Measurements from ENCODE around the gene TUFT1. TPM values are rescaled to one million over a fixed set of nuclear protein-coding genes. Genes with fewer than 3 reads are reported as not detected.
"Not testable (repeated sequence)": the region's sequence is repeated elsewhere in the genome, so short reads cannot be mapped to it uniquely, and the experiment has no call there.

TUFT1 gene
- total RNA-seq, 2 experiments from 2014 or later: 1.7 to 2.5 TPM

- DNase-seq: no peak
- no peaks in the 10 kb centered on the region for H3K36me3 Mint-ChIP-seq
- H3K4me1 Mint-ChIP-seq: peaks cover 20% of the 10 kb centered on the region
- H3K9me3 Mint-ChIP-seq (ENCODE audit: low read depth): no peaks in the 10 kb centered on the region
- ATAC-seq: no peak
- CTCF ChIA-PET: interaction anchor here (1.2 kb wide), 1 partner anchor 231 kb away, joined by 3 read pairs; no protein-coding TSS in a partner anchor
- no peak overlapping the region for H3K27ac Mint-ChIP-seq
- no peak overlapping the region for H3K4me3 Mint-ChIP-seq
- H3K27me3 Mint-ChIP-seq: no peaks in the 10 kb centered on the region
Measured at GRCh38 chr1:151516031-151516511, 24.0 kb upstream of the TUFT1 start.

DNA sequence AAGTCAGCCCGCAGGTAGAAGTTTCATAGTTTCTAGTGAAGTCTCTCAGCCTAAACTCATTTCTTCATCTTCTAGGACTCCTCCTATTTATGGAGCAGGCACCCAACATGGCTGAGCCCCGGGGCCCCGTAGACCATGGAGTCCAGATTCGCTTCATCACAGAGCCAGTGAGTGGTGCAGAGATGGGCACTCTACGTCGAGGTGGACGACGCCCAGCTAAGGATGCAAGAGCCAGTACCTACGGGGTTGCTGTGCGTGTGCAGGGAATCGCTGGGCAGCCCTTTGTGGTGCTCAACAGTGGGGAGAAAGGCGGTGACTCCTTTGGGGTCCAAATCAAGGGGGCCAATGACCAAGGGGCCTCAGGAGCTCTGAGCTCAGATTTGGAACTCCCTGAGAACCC lies 21.7 kb upstream of the TUFT1 start:
- ATAC-seq (no peak), DNase-seq (no peak)
- Mint-ChIP-seq H3K4me1 (peaks cover 9% of the 10 kb centered on the region), H3K9me3 (ENCODE audit: low read depth) (no peaks in the 10 kb centered on the region), H3K36me3 (no peaks in the 10 kb centered on the region), H3K27me3 (no peaks in the 10 kb centered on the region), H3K4me3 (no peak overlapping the region), H3K27ac (no peak overlapping the region)
- CTCF ChIA-PET: interaction anchor here (0.6 to 0.9 kb wide), 2 partner anchors 26 to 75 kb away, joined by 3 read pairs; no protein-coding TSS in a partner anchor

DNA sequence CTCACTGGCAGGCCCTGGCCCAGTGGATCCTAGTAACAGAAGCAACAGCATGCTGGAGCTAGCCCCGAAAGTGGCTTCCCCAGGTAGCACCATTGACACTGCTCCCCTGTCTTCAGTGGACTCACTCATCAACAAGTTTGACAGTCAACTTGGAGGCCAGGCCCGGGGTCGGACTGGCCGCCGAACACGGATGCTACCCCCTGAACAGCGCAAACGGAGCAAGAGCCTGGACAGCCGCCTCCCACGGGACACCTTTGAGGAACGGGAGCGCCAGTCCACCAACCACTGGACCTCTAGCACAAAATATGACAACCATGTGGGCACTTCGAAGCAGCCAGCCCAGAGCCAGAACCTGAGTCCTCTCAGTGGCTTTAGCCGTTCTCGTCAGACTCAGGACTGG lies 21.2 kb upstream of the TUFT1 start:
- no peak overlapping the region for H3K4me3 Mint-ChIP-seq
- H3K36me3 Mint-ChIP-seq: no peaks in the 10 kb centered on the region
- ATAC-seq (no peak), DNase-seq (no peak)
- no peaks in the 10 kb centered on the region for H3K27me3 Mint-ChIP-seq
- CTCF ChIA-PET: interaction anchor here (0.6 kb wide), 1 partner anchor 25 kb away, joined by 3 read pairs; no protein-coding TSS in a partner anchor
- peaks cover 6% of the 10 kb centered on the region for H3K4me1 Mint-ChIP-seq
- no peak overlapping the region for H3K27ac Mint-ChIP-seq
- H3K9me3 Mint-ChIP-seq (ENCODE audit: low read depth): no peaks in the 10 kb centered on the region

DNA sequence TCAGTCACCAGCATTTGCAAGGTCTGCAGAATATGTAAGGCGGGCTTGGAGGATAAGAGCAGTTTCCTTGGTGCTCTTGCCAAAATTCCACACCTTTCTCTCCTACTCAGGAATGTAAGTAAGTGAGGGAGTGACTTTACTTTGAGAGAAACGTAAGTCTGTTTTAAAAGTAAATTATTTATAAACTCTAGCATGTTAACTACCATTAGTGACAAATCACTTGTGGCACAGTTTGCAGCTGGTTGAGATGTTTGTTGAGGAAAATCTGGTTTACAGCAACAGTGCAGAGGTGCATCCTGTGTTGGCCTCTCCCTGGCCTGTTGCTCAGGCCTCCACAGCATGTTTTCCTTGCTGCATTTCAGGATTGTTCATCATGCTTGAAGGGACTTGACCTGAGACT lies 20.4 kb upstream of the TUFT1 start:
- peaks cover 4% of the 10 kb centered on the region for H3K4me1 Mint-ChIP-seq
- no peaks in the 10 kb centered on the region for H3K27me3 Mint-ChIP-seq
- CTCF ChIA-PET: interaction anchor here (0.7 to 1.7 kb wide), 6 partner anchors 8 to 317 kb away, joined by 3 to 7 read pairs (median 4); partner anchors contain the start of gene TUFT1
- no peak for DNase-seq
- no peaks in the 10 kb centered on the region for H3K9me3 Mint-ChIP-seq (ENCODE audit: low read depth)
- no peaks in the 10 kb centered on the region for H3K36me3 Mint-ChIP-seq
- no peak overlapping the region for H3K27ac Mint-ChIP-seq
- ATAC-seq: no peak
- no peak overlapping the region for H3K4me3 Mint-ChIP-seq

DNA sequence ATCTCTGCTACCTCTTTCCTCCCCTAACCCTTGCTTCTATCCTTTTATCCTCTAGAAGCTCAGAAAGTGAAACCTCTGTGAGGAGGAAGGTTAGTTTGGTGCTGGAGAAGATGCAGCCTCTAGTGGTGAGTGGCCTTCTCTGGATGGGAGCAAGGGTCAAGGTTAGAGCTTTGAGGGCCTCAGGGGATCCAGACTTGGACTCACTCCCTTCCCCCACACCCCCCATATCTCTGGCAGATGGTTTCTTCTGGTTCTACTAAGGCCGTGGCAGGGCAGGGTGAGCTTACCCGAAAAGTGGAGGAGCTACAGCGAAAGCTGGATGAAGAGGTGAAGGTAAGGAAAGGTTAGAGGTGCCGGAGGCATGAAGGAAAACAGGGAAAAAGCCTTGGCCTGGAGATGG lies 19.8 kb upstream of the TUFT1 start:
- Mint-ChIP-seq H3K36me3 (no peaks in the 10 kb centered on the region), H3K4me1 (peaks cover 4% of the 10 kb centered on the region), H3K27me3 (no peaks in the 10 kb centered on the region), H3K4me3 (no peak overlapping the region), H3K9me3 (ENCODE audit: low read depth) (no peaks in the 10 kb centered on the region), H3K27ac (no peak overlapping the region)
- ATAC-seq (no peak), DNase-seq (no peak)
- CTCF ChIA-PET: interaction anchor here (0.7 to 1.7 kb wide), 8 partner anchors 9 to 316 kb away, joined by 3 to 7 read pairs (median 3); partner anchors contain the start of gene TUFT1

- DNase-seq; H3K4me1 Mint-ChIP-seq; H3K9me3 Mint-ChIP-seq (ENCODE audit: low read depth); H3K27ac Mint-ChIP-seq; H3K36me3 Mint-ChIP-seq; CTCF ChIA-PET; ATAC-seq; H3K4me3 Mint-ChIP-seq; H3K27me3 Mint-ChIP-seq: not testable (repeated sequence)
Measured at GRCh38 chr1:151522427-151522826, 17.7 kb upstream of the TUFT1 start.

DNA sequence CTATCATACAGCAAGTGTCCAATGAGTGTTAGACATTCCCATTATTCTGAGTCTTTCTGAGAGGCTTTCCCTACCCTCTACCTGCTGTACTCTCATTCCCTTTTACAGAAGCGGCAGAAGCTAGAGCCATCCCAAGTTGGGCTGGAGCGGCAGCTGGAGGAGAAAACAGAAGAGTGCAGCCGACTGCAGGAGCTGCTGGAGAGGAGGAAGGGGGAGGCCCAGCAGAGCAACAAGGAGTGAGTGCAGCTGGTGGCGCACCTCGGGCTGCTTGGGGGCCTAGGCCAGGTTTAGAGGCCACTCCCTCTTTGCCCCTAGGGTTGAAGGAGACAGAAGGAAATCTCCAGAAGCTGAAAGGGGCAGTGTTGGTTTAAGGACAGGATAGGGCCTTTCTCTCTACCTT lies 16.8 kb upstream of the TUFT1 start:
- peaks cover 4% of the 10 kb centered on the region for H3K4me1 Mint-ChIP-seq
- no peak overlapping the region for H3K4me3 Mint-ChIP-seq
- H3K36me3 Mint-ChIP-seq: no peaks in the 10 kb centered on the region
- H3K9me3 Mint-ChIP-seq (ENCODE audit: low read depth): no peaks in the 10 kb centered on the region
- no peaks in the 10 kb centered on the region for H3K27me3 Mint-ChIP-seq
- ATAC-seq (no peak), DNase-seq (no peak)
- H3K27ac Mint-ChIP-seq: no peak overlapping the region
- CTCF ChIA-PET: interaction anchor here (1.1 kb wide), 2 partner anchors 10 to 12 kb away, joined by 3 to 4 read pairs; no protein-coding TSS in a partner anchor

GRCh38 chr1:151524736-151525135 lies 15.4 kb upstream of the TUFT1 start:
- Mint-ChIP-seq H3K36me3 (no peaks in the 10 kb centered on the region), H3K4me3 (no peak overlapping the region), H3K9me3 (ENCODE audit: low read depth) (no peaks in the 10 kb centered on the region), H3K27ac (no peak overlapping the region), H3K27me3 (no peaks in the 10 kb centered on the region), H3K4me1 (peaks cover 4% of the 10 kb centered on the region)
- DNase-seq (no peak), ATAC-seq (no peak)
- CTCF ChIA-PET: interaction anchor here (1.1 kb wide), 1 partner anchor 10 kb away, joined by 4 read pairs; no protein-coding TSS in a partner anchor

- no peak overlapping the region for H3K4me3 Mint-ChIP-seq
- CTCF ChIA-PET: interaction anchor here (0.9 to 1.0 kb wide), 2 partner anchors 12 to 20 kb away, joined by 3 read pairs; no protein-coding TSS in a partner anchor
- H3K27me3 Mint-ChIP-seq: no peaks in the 10 kb centered on the region
- no peaks in the 10 kb centered on the region for H3K4me1 Mint-ChIP-seq
- no peak overlapping the region for H3K27ac Mint-ChIP-seq
- H3K9me3 Mint-ChIP-seq (ENCODE audit: low read depth): no peaks in the 10 kb centered on the region
- no peak for DNase-seq
- no peak for ATAC-seq
- H3K36me3 Mint-ChIP-seq: no peaks in the 10 kb centered on the region
Measured at GRCh38 chr1:151526735-151527525, 13.2 kb upstream of the TUFT1 start.

- H3K9me3 Mint-ChIP-seq (ENCODE audit: low read depth): no peaks in the 10 kb centered on the region
- ATAC-seq (no peak), DNase-seq (no peak)
- H3K36me3 Mint-ChIP-seq: no peaks in the 10 kb centered on the region
- no peaks in the 10 kb centered on the region for H3K27me3 Mint-ChIP-seq
- no peak overlapping the region for H3K27ac Mint-ChIP-seq
- H3K4me3 Mint-ChIP-seq: no peak overlapping the region
- CTCF ChIA-PET: interaction anchor here (0.9 to 1.7 kb wide), 3 partner anchors 9 to 20 kb away, joined by 3 to 4 read pairs (median 3); no protein-coding TSS in a partner anchor
- no peaks in the 10 kb centered on the region for H3K4me1 Mint-ChIP-seq
Measured at GRCh38 chr1:151529211-151529702, 10.9 kb upstream of the TUFT1 start.

DNA sequence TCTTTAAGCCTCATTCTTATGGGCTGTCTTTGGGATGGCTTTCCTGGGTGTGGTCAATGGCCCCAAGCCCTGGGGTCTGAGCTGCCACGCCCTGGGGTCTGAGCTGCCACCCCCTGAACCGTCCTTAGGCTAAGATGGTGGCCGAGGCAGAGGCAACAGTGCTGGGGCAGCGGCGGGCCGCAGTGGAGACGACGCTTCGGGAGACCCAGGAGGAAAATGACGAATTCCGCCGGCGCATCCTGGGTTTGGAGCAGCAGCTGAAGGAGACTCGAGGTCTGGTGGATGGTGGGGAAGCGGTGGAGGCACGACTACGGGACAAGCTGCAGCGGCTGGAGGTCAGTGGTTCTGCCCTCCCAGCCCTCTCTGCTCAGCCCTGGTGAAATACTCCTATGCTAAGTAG lies 10.3 kb upstream of the TUFT1 start:
- Mint-ChIP-seq H3K27ac (no peak overlapping the region), H3K36me3 (no peaks in the 10 kb centered on the region), H3K27me3 (no peaks in the 10 kb centered on the region), H3K4me3 (no peak overlapping the region), H3K9me3 (ENCODE audit: low read depth) (no peaks in the 10 kb centered on the region), H3K4me1 (no peaks in the 10 kb centered on the region)
- CTCF ChIA-PET: interaction anchor here (0.9 to 1.7 kb wide), 3 partner anchors 9 to 19 kb away, joined by 3 to 4 read pairs (median 3); no protein-coding TSS in a partner anchor
- ATAC-seq (no peak), DNase-seq (no peak)

- DNase-seq (no peak), ATAC-seq (no peak)
- H3K36me3 Mint-ChIP-seq: no peaks in the 10 kb centered on the region
- H3K27ac Mint-ChIP-seq: no peak overlapping the region
- H3K4me1 Mint-ChIP-seq: no peaks in the 10 kb centered on the region
- H3K27me3 Mint-ChIP-seq: no peaks in the 10 kb centered on the region
- H3K9me3 Mint-ChIP-seq (ENCODE audit: low read depth): no peaks in the 10 kb centered on the region
- CTCF ChIA-PET: interaction anchor here (1.1 to 1.7 kb wide), 2 partner anchors 10 to 12 kb away, joined by 3 to 4 read pairs; no protein-coding TSS in a partner anchor
- H3K4me3 Mint-ChIP-seq: no peak overlapping the region
Measured at GRCh38 chr1:151530461-151530860, 9.6 kb upstream of the TUFT1 start.

GRCh38 chr1:151533870-151534269 lies 6.2 kb upstream of the TUFT1 start:
- H3K4me3 Mint-ChIP-seq: no peak overlapping the region

More at GRCh38 chr1:151533870-151534269, 6.2 kb upstream of the TUFT1 start:
- no peak for DNase-seq
- no peaks in the 10 kb centered on the region for H3K27me3 Mint-ChIP-seq
- no peaks in the 10 kb centered on the region for H3K4me1 Mint-ChIP-seq
- ATAC-seq: no peak
- no peaks in the 10 kb centered on the region for H3K9me3 Mint-ChIP-seq (ENCODE audit: low read depth)
- H3K36me3 Mint-ChIP-seq: no peaks in the 10 kb centered on the region
- H3K27ac Mint-ChIP-seq: no peak overlapping the region
- CTCF ChIA-PET: interaction anchor here (0.7 to 2.4 kb wide), 6 partner anchors 8 to 303 kb away, joined by 3 to 7 read pairs (median 4); no protein-coding TSS in a partner anchor
